22Rv1 (cell line): ENCODE data around the gene CLDN10.

Experiments
- CTCF ChIP-seq: fragments of 450-650 bp; IDR thresholded peaks from 2 replicates; pipeline ENCODE4 v1.5.1; 2017; ENCODE audit warnings: mild to moderate bottlenecking
- ZFX ChIP-seq: fragments of 450-650 bp; IDR thresholded peaks from 2 replicates; pipeline ENCODE4 v1.6.1; 2017; ENCODE audit warnings: antibody characterized with exemption, borderline replicate concordance

- TF ChIP-seq CTCF, result no peak
- TF ChIP-seq ZFX, result no peak
These were observed 11.6 kb upstream of the CLDN10 start for GRCh38 chr13:95540888-95541287.
